GM21447 (cell line): ENCODE measurements around the gene VAC14.
"Not testable (repeated sequence)": the region's sequence is repeated elsewhere in the genome, so short reads cannot be mapped to it uniquely, and the experiment has no call there.

Experiments
- ATAC-seq: cut with Tn5 transposase; IDR thresholded peaks from one replicate; pipeline ENCODE4 v1.9.1; 2021; ENCODE audit not compliant: unreplicated experiment

The VAC14 gene

GRCh38 chr16:70745536-70746025, 55.4 kb downstream of the VAC14 start:
- ATAC-seq, result no peak

GRCh38 chr16:70744366-70744765, 56.6 kb downstream of the VAC14 start:
- no peak for ATAC-seq

- no peak for ATAC-seq
Measured at GRCh38 chr16:70743791-70744190, 57.2 kb downstream of the VAC14 start.

GRCh38 chr16:70742967-70743366, 58.0 kb downstream of the VAC14 start:
- not testable (repeated sequence) for ATAC-seq

GRCh38 chr16:70741783-70742125, 59.2 kb downstream of the VAC14 start:
- ATAC-seq, result no peak

- ATAC-seq, result no peak
Measured at GRCh38 chr16:70740914-70741782, 59.8 kb downstream of the VAC14 start.

GRCh38 chr16:70740174-70740913, 60.6 kb downstream of the VAC14 start:
- no peak for ATAC-seq

GRCh38 chr16:70739389-70739788, 61.6 kb downstream of the VAC14 start:
- no peak for ATAC-seq

- no peak for ATAC-seq
Measured at GRCh38 chr16:70738083-70738977, 62.6 kb downstream of the VAC14 start.

GRCh38 chr16:70737377-70738082, 63.4 kb downstream of the VAC14 start:
- ATAC-seq, result peak; percentile 88

- no peak for ATAC-seq
Measured at GRCh38 chr16:70736465-70737376, 64.2 kb downstream of the VAC14 start.

GRCh38 chr16:70735141-70735979, 65.6 kb downstream of the VAC14 start:
- no peak for ATAC-seq

GRCh38 chr16:70734522-70735095, 66.3 kb downstream of the VAC14 start:
- ATAC-seq, result no peak

- no peak for ATAC-seq
Measured at GRCh38 chr16:70730944-70731343, 70.0 kb downstream of the VAC14 start.

GRCh38 chr16:70730031-70730430, 70.9 kb downstream of the VAC14 start:
- no peak for ATAC-seq

- ATAC-seq, result no peak
Measured at GRCh38 chr16:70729292-70729691, 71.7 kb downstream of the VAC14 start.

- ATAC-seq, result no peak
Measured at GRCh38 chr16:70728150-70728549, 72.8 kb downstream of the VAC14 start.

GRCh38 chr16:70726892-70727361, 74.0 kb downstream of the VAC14 start:
- no peak for ATAC-seq
